Measurements from ENCODE around the gene TMEM8B. TPM values are rescaled to one million over a fixed set of nuclear protein-coding genes. Genes with fewer than 3 reads are reported as not detected.
"Not testable (repeated sequence)": the region's sequence is repeated elsewhere in the genome, so short reads cannot be mapped to it uniquely, and the experiment has no call there.

Gene TMEM8B
- total RNA-seq, 4 donors from 2014 or later: 7.8 to 21.3 (median 9.6) TPM

DNA sequence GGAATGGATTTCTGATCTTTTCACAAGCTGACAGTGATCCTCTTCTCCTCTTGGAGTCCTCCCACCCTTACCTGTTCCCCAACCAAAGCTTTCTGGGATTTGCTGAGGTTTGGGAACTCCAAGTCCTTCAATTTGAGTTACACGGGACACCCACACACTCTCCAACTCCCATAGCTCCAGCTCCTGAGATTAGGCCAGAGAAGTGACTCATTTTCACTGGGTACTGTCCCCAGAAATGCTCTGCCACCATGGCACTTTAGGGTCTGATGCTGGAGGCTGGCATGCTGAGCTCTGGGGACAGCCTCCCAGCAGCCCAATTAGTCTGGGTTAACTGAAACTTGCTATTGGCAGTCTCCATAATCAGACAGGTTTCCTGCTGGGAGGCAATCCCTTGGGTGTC, 63.0 kb downstream of the TMEM8B start:
- Histone ChIP-seq H3K4me1 (no peaks in the 10 kb centered on the region), H3K4me3 (no peak overlapping the region), H3K36me3 (no peaks in the 10 kb centered on the region), H3K27me3 (peaks cover 11% of the 10 kb centered on the region), H3K27ac (no peak overlapping the region), H3K9me3 (no peaks in the 10 kb centered on the region)
- TF ChIP-seq EP300 (IDR thresholded peaks at IDR 0.05; ENCODE audit: low read depth): no peak
- TF ChIP-seq, protein P1, sequence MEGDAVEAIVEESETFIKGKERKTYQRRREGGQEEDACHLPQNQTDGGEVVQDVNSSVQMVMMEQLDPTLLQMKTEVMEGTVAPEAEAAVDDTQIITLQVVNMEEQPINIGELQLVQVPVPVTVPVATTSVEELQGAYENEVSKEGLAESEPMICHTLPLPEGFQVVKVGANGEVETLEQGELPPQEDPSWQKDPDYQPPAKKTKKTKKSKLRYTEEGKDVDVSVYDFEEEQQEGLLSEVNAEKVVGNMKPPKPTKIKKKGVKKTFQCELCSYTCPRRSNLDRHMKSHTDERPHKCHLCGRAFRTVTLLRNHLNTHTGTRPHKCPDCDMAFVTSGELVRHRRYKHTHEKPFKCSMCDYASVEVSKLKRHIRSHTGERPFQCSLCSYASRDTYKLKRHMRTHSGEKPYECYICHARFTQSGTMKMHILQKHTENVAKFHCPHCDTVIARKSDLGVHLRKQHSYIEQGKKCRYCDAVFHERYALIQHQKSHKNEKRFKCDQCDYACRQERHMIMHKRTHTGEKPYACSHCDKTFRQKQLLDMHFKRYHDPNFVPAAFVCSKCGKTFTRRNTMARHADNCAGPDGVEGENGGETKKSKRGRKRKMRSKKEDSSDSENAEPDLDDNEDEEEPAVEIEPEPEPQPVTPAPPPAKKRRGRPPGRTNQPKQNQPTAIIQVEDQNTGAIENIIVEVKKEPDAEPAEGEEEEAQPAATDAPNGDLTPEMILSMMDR (IDR thresholded peaks at IDR 0.05): no peak
- no peak for TF ChIP-seq POLR2AphosphoS5 (IDR thresholded peaks at IDR 0.05)
- no peak for TF ChIP-seq POLR2A (IDR thresholded peaks at IDR 0.05)
- WGBS, 2 donors (ENCODE audit: low coverage in 1 of 2): 93% methylated on average over 1 of the region's 1 CpG; no CpG with 5 or more reads in 1 of the 2 donors
- no peak for DNase-seq
- intact Hi-C loops (cut with DNase I; ENCODE audit: low total_unique reads) (no loop called here), in situ Hi-C loops (cut with MboI; ENCODE audit: low pct_ligation_motif_present in 1 of 4, low pct_unique_long_range_greater_than_20kb in 1 of 4, low sequenced_read_pairs in 3 of 4) (loop anchor here in 1 of 4 donors (10.0 kb wide), 1 partner anchor 97 kb away; the partner anchor contains the start of gene NPR2)

DNA sequence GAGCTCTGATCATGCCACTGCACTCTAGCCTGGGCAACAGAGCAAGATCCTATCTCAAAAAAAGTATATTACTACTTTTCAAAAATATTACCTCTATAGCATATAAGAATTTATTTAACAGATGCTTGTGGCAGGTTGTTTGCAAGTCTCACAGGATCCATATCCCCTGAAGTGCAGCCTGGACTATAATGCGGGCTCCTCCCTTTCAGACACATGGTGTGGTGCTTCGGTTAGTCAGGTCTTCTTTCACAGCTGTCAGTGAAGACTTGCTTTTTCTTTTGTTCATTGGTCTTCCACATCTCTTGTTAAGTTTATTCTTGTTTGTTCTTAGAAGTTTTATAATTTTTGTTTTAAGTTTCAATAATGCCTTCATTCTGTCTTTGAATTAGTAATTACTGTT, 67.5 kb downstream of the TMEM8B start:
- Histone ChIP-seq H3K27me3 (peaks cover 5% of the 10 kb centered on the region), H3K4me3 (no peak overlapping the region), H3K36me3 (no peaks in the 10 kb centered on the region), H3K27ac (no peak overlapping the region), H3K9me3 (no peaks in the 10 kb centered on the region), H3K4me1 (peaks cover 0 to 6% (median 0%) of the 10 kb centered on the region in 4 donors)
- WGBS, 2 donors (ENCODE audit: low coverage in 1 of 2): 88 to 94% methylated on average over 2 of the region's 2 CpGs
- TF ChIP-seq POLR2AphosphoS5 (IDR thresholded peaks at IDR 0.05) (no peak), EP300 (IDR thresholded peaks at IDR 0.05; ENCODE audit: low read depth) (no peak), POLR2A (IDR thresholded peaks at IDR 0.05) (no peak)
- TF ChIP-seq, protein P1 (IDR thresholded peaks at IDR 0.05): no peak
- DNase-seq: no peak
- in situ Hi-C loops (cut with MboI; ENCODE audit: low pct_ligation_motif_present in 1 of 4, low pct_unique_long_range_greater_than_20kb in 1 of 4, low sequenced_read_pairs in 3 of 4) (loop anchor here in 1 of 4 donors (10.0 kb wide), 1 partner anchor 102 kb away; the partner anchor contains the start of gene NPR2), intact Hi-C loops (cut with DNase I; ENCODE audit: low total_unique reads) (no loop called here)

DNA sequence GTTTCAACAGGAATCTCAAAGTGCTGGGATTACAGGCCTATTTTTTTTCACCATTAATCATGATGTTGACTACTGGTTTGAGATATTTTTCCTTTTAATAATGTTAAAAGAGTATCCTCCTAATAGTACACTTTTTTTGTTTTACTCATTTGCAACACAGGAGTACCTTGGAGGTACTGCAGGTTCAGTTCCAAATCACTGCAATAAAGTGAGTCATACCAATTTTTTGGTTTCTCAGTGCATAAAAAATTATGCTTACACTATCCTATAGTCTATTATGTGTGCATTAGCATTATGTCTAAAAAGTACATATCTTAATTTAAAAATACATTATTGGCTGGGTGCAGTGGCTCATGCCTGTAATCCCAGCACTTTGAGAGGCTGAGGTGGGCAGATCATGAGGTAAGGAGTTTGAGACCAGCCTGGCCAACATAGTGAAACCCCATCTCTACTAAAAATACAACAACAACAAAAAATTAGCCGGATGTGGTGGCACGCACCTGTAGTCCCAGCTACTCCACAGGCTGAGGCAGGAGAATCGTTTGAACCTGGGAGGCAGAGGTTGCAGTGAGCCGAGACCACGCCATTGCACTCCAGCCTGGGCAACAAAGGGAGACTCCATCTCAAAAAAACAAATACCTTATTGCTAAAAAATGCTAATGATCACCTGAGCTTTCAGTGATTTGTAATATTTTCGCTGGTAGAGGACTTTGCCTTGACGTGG, 68.5 kb downstream of the TMEM8B start:
- DNase-seq; H3K36me3 ChIP-seq; H3K27me3 ChIP-seq; H3K27ac ChIP-seq; intact Hi-C loops (cut with DNase I; ENCODE audit: low total_unique reads); H3K9me3 ChIP-seq; H3K4me3 ChIP-seq; H3K4me1 ChIP-seq: not testable (repeated sequence)
- WGBS, 2 donors (ENCODE audit: low coverage in 1 of 2): 93 to 95% methylated on average over 3 to 7 of the region's 7 CpGs
- in situ Hi-C loops (cut with MboI; ENCODE audit: low pct_ligation_motif_present in 1 of 4, low pct_unique_long_range_greater_than_20kb in 1 of 4, low sequenced_read_pairs in 3 of 4): loop anchor here in 1 of 4 donors (10.0 kb wide), 1 partner anchor 103 kb away; the partner anchor contains the start of gene NPR2

DNA sequence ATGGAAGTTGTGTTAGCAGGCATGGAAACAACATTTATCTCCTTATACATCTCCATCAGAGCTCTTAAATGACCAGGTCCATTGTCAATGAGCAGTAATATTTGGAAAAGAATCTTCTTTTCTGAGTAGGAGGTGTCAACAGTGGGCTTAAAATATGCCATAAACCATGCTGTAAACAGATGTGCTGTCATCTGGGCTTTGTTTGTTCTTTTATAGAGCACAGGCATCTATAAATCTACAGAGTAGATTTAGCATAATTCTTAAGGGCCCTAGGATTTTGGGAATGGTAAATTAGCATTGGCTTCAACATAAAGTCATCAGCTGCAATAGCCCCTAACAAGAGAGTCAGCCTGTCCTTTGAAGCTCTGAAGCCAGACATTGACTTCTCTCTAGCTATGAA, 69.3 kb downstream of the TMEM8B start:
- DNase-seq: no peak
- TF ChIP-seq, protein P1 (IDR thresholded peaks at IDR 0.05): no peak
- TF ChIP-seq POLR2A (IDR thresholded peaks at IDR 0.05) (no peak), POLR2AphosphoS5 (IDR thresholded peaks at IDR 0.05) (no peak), EP300 (IDR thresholded peaks at IDR 0.05; ENCODE audit: low read depth) (no peak)
- H3K36me3 ChIP-seq: no peaks in the 10 kb centered on the region
- no peak overlapping the region for H3K27ac ChIP-seq
- intact Hi-C loops (cut with DNase I; ENCODE audit: low total_unique reads): no loop called here
- H3K9me3 ChIP-seq: no peaks in the 10 kb centered on the region
- H3K4me1 ChIP-seq: peaks cover 0 to 16% (median 3%) of the 10 kb centered on the region in 4 donors
- H3K4me3 ChIP-seq: no peak overlapping the region
- in situ Hi-C loops (cut with MboI; ENCODE audit: low pct_ligation_motif_present in 1 of 4, low pct_unique_long_range_greater_than_20kb in 1 of 4, low sequenced_read_pairs in 3 of 4): loop anchor here in 1 of 4 donors (10.0 kb wide), 1 partner anchor 104 kb away; the partner anchor contains the start of gene NPR2
- no peaks in the 10 kb centered on the region for H3K27me3 ChIP-seq

Measured in transverse colon (tissue), 4 donors.